ENCODE measurements around the gene FKBP1A.

- TF ChIP-seq REST (tag by site-specific recombination; IDR thresholded peaks at IDR 0.05): no peak
- TF ChIP-seq PATZ1 (tag by site-specific recombination; IDR thresholded peaks at IDR 0.05): no peak
- no peak for TF ChIP-seq ZNF112 (tag by site-specific recombination; IDR thresholded peaks at IDR 0.05)
These were observed 38.3 kb upstream of the FKBP1A start for GRCh38 chr20:1431158-1431557.
